GM06990 (cell line): Measurements from ENCODE around the gene CLCN1.

Source experiments
- DNase-seq: peaks from one replicate; pipeline ENCODE4 v3.0.0-alpha.2; 2011; ENCODE audit not compliant: insufficient read length; ENCODE audit errors: extremely low read depth
- H3K27me3 ChIP-seq: replicated peaks from 2 replicates; pipeline ENCODE4 v1.6.0; 2011; ENCODE audit warnings: low read length; ENCODE audit not compliant: control insufficient read depth, insufficient read depth
- H3K36me3 ChIP-seq: 2 replicates; pipeline ENCODE4 v1.5.1; 2011; ENCODE audit warnings: low read length; ENCODE audit not compliant: control insufficient read depth, insufficient read depth
- H3K4me3 ChIP-seq: replicated peaks from 2 replicates; pipeline ENCODE4 v1.5.1; 2011; ENCODE audit warnings: low read depth, mild to moderate bottlenecking, control low read depth, low read length
- TF ChIP-seq, protein P1 (sequence below): IDR thresholded peaks from 2 replicates; pipeline ENCODE4 v1.5.1; 2011; ENCODE audit warnings: low read length, control low read depth, mild to moderate bottlenecking, inconsistent platforms; ENCODE audit not compliant: insufficient read depth, poor library complexity, severe bottlenecking

The CLCN1 gene

DNA sequence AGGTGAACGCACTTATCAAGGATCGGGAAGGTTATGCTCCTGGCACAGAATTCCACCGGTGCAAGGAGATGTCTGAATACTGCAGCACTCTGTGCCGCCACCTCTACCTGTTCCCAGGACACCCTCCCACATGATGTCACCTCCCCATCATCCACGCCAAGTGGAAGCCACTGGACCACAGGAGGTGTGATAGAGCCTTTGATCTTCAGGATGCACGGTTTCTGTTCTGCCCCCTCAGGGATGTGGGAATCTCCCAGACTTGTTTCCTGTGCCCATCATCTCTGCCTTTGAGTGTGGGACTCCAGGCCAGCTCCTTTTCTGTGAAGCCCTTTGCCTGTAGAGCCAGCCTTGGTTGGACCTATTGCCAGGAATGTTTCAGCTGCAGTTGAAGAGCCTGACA is 11.0 kb upstream of the CLCN1 start:
- peaks cover 35% of the 10 kb centered on the region for H3K36me3 ChIP-seq
- H3K27me3 ChIP-seq: no peaks in the 10 kb centered on the region
- no peak overlapping the region for H3K4me3 ChIP-seq
- TF ChIP-seq, protein P1, sequence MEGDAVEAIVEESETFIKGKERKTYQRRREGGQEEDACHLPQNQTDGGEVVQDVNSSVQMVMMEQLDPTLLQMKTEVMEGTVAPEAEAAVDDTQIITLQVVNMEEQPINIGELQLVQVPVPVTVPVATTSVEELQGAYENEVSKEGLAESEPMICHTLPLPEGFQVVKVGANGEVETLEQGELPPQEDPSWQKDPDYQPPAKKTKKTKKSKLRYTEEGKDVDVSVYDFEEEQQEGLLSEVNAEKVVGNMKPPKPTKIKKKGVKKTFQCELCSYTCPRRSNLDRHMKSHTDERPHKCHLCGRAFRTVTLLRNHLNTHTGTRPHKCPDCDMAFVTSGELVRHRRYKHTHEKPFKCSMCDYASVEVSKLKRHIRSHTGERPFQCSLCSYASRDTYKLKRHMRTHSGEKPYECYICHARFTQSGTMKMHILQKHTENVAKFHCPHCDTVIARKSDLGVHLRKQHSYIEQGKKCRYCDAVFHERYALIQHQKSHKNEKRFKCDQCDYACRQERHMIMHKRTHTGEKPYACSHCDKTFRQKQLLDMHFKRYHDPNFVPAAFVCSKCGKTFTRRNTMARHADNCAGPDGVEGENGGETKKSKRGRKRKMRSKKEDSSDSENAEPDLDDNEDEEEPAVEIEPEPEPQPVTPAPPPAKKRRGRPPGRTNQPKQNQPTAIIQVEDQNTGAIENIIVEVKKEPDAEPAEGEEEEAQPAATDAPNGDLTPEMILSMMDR: no peak
- no peak for DNase-seq

DNA sequence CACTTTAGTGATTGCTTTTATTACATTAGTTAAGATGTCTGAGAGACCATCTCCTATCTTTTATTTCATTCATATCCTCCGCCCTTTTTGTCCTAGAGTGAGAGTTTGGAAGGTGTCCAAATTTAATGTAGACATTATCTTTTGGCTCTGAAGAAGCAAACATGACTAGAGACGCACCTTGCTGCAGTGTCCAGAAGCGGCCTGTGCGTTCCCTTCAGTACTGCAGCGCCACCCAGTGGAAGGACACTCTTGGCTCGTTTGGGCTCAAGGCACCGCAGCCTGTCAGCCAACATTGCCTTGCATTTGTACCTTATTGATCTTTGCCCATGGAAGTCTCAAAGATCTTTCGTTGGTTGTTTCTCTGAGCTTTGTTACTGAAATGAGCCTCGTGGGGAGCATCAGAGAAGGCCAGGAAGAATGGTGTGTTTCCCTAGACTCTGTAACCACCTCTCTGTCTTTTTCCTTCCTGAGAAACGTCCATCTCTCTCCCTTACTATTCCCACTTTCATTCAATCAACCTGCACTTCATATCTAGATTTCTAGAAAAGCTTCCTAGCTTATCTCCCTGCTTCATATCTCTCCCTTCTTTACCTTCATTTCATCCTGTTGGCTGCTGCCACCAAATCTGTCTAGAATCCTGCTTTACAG is 10.4 kb upstream of the CLCN1 start:
- no peak for DNase-seq
- Histone ChIP-seq H3K36me3 (peaks cover 31% of the 10 kb centered on the region), H3K4me3 (no peak overlapping the region), H3K27me3 (no peaks in the 10 kb centered on the region)
- TF ChIP-seq, protein P1: peak; percentile 45

DNA sequence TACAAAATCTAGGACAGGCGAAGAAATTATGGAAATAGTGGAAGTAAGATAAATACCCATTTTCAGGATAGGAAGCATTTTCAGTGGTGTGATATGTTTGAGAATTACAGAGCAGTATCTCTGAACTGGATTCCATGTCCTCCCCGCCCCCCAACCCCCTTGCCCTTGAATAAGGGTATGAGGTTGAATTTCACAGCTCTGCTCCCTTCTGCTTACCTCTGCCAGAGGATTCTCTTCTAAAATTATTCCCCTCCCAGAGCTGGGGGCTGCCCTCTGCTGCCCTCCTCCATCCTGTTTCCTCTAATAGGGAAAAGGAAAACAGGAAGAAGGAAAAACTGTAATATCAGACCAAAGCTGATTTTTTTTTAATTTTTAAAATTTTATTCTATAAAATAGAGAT is 7.3 kb upstream of the CLCN1 start:
- Histone ChIP-seq H3K27me3 (no peaks in the 10 kb centered on the region), H3K4me3 (no peak overlapping the region), H3K36me3 (peaks cover 20% of the 10 kb centered on the region)
- DNase-seq: no peak
- TF ChIP-seq, protein P1: no peak

DNA sequence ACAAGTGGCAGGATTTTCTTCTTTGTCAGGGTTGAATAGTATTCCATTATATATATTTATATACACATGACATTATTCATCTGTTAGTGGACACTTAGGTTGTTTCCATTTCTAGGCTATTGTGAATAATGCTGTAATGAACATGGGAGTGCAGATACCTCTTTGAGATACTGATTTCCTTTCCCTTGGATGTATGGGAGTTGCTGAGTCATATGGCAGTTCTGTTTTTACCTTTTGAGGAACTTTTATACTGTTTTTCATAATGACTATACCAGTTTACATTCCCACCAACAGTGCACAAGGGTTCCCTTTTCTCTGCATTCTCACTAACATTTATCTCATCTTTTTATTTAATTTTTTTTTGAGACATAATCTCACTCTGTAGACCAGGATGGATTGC is 1.8 kb upstream of the CLCN1 start:
- no peaks in the 10 kb centered on the region; the same call in 1 of the 2 replicates for H3K27me3 ChIP-seq
- DNase-seq: no peak
- no peaks in the 10 kb centered on the region; the same call in 1 of the 2 replicates for H3K36me3 ChIP-seq
- no peak overlapping the region for H3K4me3 ChIP-seq
- TF ChIP-seq, protein P1: no peak

DNA sequence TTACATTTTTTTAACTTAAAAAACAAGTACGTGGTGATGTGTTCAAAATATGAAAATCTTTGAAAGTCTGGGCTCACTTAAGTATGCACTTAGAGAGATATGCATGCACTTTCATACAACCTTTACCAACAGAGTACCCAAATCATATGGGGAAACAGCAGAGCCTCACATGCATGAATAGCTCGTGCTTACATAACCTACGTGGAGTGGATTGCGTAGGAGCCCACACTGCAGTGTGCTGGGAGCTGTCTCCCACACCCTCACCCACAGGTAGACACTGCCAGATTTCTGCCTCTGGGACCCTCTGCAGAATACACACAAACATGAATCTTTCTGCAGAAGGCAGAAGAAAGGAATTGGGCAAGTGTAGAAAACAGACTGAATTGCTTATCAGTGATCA is 581 bp downstream of the CLCN1 start:
- Histone ChIP-seq H3K4me3 (no peak overlapping the region), H3K36me3 (no peaks in the 10 kb centered on the region), H3K27me3 (no peaks in the 10 kb centered on the region; the same call in 1 of the 2 replicates)
- TF ChIP-seq, protein P1: no peak
- DNase-seq: no peak

DNA sequence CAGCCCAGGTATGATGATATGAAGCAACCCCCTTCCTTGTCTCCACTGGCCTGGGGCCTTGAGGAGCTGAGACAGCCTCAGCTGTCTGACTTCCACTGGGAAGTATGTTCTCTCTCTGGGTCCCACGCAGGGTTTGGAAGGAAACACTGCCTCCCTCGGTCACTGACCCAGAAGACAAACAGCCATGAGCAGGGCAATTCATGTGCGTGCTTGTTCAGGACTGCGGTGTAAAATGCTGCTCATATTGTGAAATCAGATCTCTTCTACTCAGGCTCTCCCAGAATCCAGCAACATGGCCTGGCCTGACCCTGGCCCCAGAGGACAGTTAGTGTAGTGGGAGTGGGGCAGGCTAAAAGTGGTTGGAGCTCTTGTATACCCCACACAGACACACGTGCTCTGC is 2.8 kb downstream of the CLCN1 start:
- Histone ChIP-seq H3K4me3 (no peak overlapping the region), H3K36me3 (no peaks in the 10 kb centered on the region), H3K27me3 (no peaks in the 10 kb centered on the region; the same call in 1 of the 2 replicates)
- no peak for DNase-seq
- TF ChIP-seq, protein P1: no peak
